ENCODE measurements around the gene PRKCB. TPM values are rescaled to one million over a fixed set of nuclear protein-coding genes. Genes with fewer than 3 reads are reported as not detected.

Gene PRKCB
- 1.5 and 2.0 TPM in 2 replicates for total RNA-seq (2014; rRNA removed; shearing (Covaris generic))
- polyA plus RNA-seq (2014; cell fraction: nucleus; rRNA removed) = 1.0 and 3.2 TPM in 2 replicates

DNA sequence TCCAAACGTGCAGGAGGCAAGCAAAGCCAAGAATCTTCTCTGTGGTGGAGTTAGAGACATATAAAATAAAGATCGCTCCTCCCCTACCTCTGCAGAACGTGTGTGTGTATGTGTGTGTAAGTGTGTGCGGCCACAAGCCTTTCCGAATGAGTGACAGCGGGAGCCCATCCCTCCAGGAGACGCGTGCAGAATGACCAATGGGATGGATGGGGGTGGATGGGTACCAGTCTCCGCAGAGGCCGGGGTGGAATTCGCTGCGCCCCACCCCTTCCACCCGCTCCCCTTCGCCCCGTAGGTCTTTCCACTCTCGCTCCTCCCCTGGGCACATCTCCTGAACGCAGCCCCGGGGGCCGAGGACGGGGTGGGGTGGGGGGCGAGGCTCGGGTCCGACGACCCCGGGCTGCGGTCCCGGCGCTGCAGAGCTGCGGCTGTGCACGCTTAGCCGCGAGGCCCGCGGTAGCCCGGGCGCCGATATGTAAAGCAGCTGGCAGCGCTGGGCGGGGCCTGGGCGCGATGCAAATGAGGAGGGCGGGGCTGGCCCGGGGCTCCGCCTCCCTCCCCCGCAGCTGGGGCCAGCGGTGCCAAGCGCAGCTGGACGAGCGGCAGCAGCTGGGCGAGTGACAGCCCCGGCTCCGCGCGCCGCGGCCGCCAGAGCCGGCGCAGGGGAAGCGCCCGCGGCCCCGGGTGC lies at the start of gene PRKCB:
TSS of gene PRKCB (plus strand) at position 594 of the 688 bp plus-strand sequence.
- DNase-seq (ENCODE audit: extremely low read depth, low read depth) = peak; percentile 53

- DNase-seq (ENCODE audit: extremely low read depth, low read depth) = no peak
Measured at GRCh38 chr16:23786964-23787561, 48.7 kb upstream of the PRKCB start.

DNA sequence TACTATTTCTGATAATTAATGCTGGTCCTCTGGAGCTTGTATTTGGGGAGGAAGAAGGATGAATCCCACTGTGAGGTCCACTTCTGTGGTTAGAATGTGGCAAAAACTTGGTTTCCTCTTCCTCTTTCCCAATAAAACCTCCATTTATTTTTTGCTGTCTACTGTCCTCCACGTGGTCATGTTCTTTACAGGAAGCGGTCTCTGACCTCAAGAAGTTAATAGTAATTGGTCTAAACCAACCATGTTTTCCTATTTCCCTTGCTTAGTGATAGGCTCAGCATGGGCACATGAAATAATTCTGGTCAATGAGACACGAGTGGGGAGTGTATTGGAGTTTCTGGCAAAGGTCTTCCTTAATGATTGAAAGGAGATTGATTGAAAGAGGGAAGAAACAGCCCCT lies 47.1 kb upstream of the PRKCB start:
- DNase-seq (ENCODE audit: extremely low read depth, low read depth) = no peak

GRCh38 chr16:23795378-23795777 lies 40.4 kb upstream of the PRKCB start:
- no peak for DNase-seq (ENCODE audit: extremely low read depth, low read depth)

DNA sequence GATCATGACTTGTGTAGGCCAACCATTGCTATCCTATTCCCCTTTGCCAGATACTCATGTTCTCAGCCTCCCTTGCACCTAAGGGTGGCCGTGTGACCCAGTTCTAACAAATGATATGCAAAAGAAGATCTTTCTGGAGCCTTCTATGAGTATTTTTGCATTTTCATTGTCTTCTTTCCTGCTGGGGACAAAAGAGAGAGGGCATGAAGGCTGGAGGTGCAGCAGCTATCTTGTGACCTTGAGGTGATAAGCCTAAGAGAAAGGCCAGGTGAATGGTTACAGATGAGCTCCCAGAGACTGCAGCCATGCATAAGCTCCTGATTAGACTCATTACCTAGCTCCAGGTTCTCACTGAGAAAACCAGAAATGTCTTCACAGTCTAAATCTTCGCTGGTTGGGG lies 38.8 kb upstream of the PRKCB start:
- no peak for DNase-seq (ENCODE audit: extremely low read depth, low read depth)

- DNase-seq (ENCODE audit: extremely low read depth, low read depth) = peak; percentile 65
Measured at GRCh38 chr16:23801378-23801777, 34.4 kb upstream of the PRKCB start.

- DNase-seq (ENCODE audit: extremely low read depth, low read depth) = no peak
Measured at GRCh38 chr16:23802776-23803175, 33.0 kb upstream of the PRKCB start.

GRCh38 chr16:23803591-23804123 lies 32.1 kb upstream of the PRKCB start:
- DNase-seq (ENCODE audit: extremely low read depth, low read depth) = peak; percentile 46

DNA sequence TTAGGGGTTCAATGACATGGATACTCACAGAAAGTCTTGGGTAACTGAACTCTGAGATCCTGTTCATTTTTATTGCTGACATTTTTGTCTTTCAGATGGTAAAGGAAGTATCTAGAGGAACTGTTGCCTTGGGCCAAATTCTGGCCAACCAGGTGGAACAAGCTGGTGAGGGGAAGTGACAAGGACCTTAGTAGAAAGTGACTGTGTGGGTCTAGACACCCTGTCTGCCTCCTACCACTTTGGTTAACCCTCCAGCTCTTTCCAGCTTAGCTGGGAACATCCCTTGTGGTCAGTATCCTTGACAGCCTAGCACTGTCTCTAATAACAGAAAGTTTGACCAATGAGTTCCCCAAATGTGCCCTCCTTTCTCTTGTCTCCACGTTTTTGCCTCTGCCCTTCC lies 28.8 kb upstream of the PRKCB start:
- DNase-seq (ENCODE audit: extremely low read depth, low read depth) = no peak

GRCh38 chr16:23821467-23821866 lies 14.3 kb upstream of the PRKCB start:
- no peak for DNase-seq (ENCODE audit: extremely low read depth, low read depth)

- no peak for DNase-seq (ENCODE audit: extremely low read depth, low read depth)
Measured at GRCh38 chr16:23821875-23822688, 13.7 kb upstream of the PRKCB start.

GRCh38 chr16:23823475-23824384 lies 12.1 kb upstream of the PRKCB start:
- no peak for DNase-seq (ENCODE audit: extremely low read depth, low read depth)

GRCh38 chr16:23824909-23825308 lies 10.9 kb upstream of the PRKCB start:
- no peak for DNase-seq (ENCODE audit: extremely low read depth, low read depth)

DNA sequence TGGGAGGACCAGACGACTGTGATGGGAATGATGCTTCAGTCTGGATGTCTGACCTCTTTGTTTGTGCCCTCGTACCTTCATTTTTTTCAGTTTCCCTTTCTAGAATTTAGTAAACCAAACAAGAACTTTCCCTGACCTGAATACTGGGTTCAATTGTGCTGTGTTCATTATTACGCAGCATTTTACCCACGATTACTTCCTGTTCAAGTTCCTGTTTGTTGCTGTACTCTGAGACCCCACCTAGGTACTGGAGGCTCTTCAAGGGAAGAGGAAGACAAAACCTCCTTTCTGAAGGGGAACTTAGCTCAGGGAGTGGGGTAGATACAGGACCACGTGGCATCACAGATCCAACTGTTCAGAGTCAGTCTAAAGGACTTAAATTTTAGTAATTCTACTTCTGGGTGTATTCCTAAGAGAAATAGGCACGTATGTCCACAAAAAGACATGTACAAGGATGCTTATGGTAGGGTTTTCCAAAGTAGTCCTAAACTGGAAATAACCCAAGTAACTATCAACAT lies 9.2 kb upstream of the PRKCB start:
- DNase-seq (ENCODE audit: extremely low read depth, low read depth) = no peak

DNA sequence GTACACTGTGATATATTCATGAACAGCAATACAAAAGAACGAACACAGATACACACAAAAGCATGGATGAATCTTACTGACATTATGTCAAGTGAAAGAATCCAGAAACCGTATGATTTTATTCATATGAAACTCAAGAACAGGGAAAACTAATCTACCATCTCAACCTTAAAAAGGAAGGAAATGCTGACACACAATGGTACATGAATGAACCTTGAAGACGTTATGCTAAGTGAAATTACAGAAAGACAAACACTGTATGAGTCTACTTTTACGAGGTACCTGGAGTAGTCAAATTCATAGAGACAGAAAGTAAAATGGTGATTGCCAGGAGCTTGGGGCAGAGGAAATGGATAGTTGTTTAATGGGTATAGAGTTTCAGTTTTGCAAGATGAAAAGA lies 8.7 kb upstream of the PRKCB start:
- DNase-seq (ENCODE audit: extremely low read depth, low read depth) = no peak

DNA sequence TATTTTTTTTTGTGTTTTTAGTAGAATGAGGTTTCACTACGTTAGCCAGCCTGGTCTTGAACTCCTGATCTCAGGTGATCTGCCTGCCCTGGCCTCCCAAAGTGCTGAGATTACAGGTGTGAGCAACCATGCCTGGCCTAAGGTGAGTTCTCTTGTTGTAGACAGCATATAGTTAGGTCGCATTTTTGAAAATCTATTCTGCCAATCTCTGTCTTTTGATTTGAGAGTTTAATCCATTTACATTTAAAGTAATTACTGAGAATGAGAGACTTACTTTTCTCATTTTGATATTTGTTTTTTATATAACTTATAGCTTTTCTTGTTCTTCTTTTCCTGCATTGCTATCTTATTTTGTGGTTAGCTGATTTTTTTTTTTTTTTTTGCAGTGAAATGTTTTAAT lies 6.3 kb upstream of the PRKCB start:
- DNase-seq (ENCODE audit: extremely low read depth, low read depth) = no peak

DNA sequence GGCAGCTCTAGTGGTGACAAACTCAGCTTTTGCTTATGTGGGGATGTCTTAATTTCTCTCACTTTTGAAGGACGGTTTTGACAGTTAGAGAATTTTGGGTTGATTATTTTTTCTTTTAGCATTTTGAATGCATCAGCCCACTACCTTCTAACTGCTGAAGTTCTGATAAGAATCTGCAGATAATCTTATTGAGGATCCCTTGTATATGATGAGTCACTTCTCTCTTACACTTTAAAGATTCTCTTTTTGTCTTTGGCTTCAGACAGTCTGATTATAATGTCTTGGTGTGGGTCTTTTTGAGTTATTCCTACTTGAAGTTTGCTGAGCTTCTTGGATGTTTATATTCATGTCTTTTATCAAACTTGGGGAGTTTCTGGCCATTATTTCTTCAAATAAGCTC lies 5.5 kb upstream of the PRKCB start:
- DNase-seq (ENCODE audit: extremely low read depth, low read depth) = no peak

DNA sequence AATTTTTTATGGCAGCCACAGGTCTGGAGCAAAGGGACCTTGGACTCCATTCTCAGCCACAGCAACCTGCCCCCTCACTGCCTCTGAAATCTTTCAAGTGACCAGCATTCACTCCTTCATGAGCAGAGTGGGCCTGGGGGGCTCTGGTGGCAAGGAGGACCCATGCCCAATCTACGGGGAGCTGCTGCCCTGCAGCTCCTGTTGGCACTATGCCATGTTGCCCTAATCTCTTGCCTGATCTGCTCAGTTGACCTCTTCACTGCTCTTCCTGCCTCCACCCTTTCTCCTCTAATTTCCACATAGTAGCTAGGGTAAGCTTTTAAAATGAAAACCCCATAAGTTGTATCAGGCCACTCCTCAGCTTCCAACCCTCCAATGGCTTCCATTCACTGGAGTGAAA lies 2.9 kb upstream of the PRKCB start:
- DNase-seq (ENCODE audit: extremely low read depth, low read depth) = no peak

GRCh38 chr16:23833504-23833903 lies 2.3 kb upstream of the PRKCB start:
- DNase-seq (ENCODE audit: extremely low read depth, low read depth) = no peak
